HG03460 (cell line): ENCODE results near the gene PLA1A.
"Not testable (repeated sequence)": the region's sequence is repeated elsewhere in the genome, so short reads cannot be mapped to it uniquely, and the experiment has no call there.

Experiments used
- ATAC-seq: cut with Tn5 transposase; IDR thresholded peaks from one replicate; pipeline ENCODE4 v1.9.1; 2021; ENCODE audit not compliant: unreplicated experiment

Gene PLA1A

GRCh38 chr3:119579366-119580066, 18.2 kb upstream of the PLA1A start, which contains the start of gene ADPRH:
Gene ADPRH (plus strand): TSS chr3:119579492. CDS start chr3:119582170, 2,678 bp downstream.
- ATAC-seq = peak; percentile 47

GRCh38 chr3:119580067-119580760, 17.5 kb upstream of the PLA1A start:
- ATAC-seq = peak; percentile 85

- no peak for ATAC-seq
These were observed 15.5 kb upstream of the PLA1A start for GRCh38 chr3:119582178-119582577.

GRCh38 chr3:119585208-119585607, 12.5 kb upstream of the PLA1A start:
- ATAC-seq = no peak

- ATAC-seq = no peak
These were observed 11.7 kb upstream of the PLA1A start for GRCh38 chr3:119585856-119586570.

GRCh38 chr3:119586733-119587172, 10.9 kb upstream of the PLA1A start:
- ATAC-seq = no peak

- no peak for ATAC-seq
These were observed 9.6 kb upstream of the PLA1A start for GRCh38 chr3:119588112-119588511.

GRCh38 chr3:119589102-119589773, 8.4 kb upstream of the PLA1A start:
- no peak for ATAC-seq

GRCh38 chr3:119590706-119591105, 7.0 kb upstream of the PLA1A start:
- ATAC-seq = no peak

- ATAC-seq = no peak
These were observed 4.8 kb upstream of the PLA1A start for GRCh38 chr3:119592861-119593260.

GRCh38 chr3:119594066-119594465, 3.6 kb upstream of the PLA1A start:
- no peak for ATAC-seq

GRCh38 chr3:119594929-119595328, 2.8 kb upstream of the PLA1A start:
- not testable (repeated sequence) for ATAC-seq

GRCh38 chr3:119595639-119596334, 1.9 kb upstream of the PLA1A start:
- ATAC-seq = no peak

- no peak for ATAC-seq
These were observed 1.3 kb upstream of the PLA1A start for GRCh38 chr3:119596398-119596797.

- peak; percentile 53 for ATAC-seq
These were observed 869 bp downstream of the PLA1A start for GRCh38 chr3:119598410-119599098.

- no peak for ATAC-seq
These were observed 2.0 kb downstream of the PLA1A start for GRCh38 chr3:119599558-119600174.

GRCh38 chr3:119600732-119601131, 3.0 kb downstream of the PLA1A start:
- ATAC-seq = peak; percentile 58

GRCh38 chr3:119601154-119601553, 3.5 kb downstream of the PLA1A start:
- no peak for ATAC-seq

GRCh38 chr3:119602676-119603075, 5.0 kb downstream of the PLA1A start:
- no peak for ATAC-seq

- ATAC-seq = no peak
These were observed 7.2 kb downstream of the PLA1A start for GRCh38 chr3:119604878-119605277.
